Heart left ventricle (tissue), 13 donors: Measurements from ENCODE around the gene TAGLN2.

ENCODE experiments used
- POLR2A ChIP-seq, 2 donors: fragments of 450-650 bp; IDR thresholded peaks; one replicate each; pipeline ENCODE4 v1.6.1; 2017; ENCODE audit warnings: antibody characterized with exemption in 2 of 2, mild to moderate bottlenecking in 2 of 2, moderate library complexity in 2 of 2
- TF ChIP-seq, protein P1 (sequence below), 12 donors: fragments of 200-600 bp; sonication (generic) in 4 of 12; IDR thresholded peaks; one replicate each; pipeline versions ENCODE4 v1.5.0 to v1.8.0; 2018 to 2022; ENCODE audit warnings: antibody characterized with exemption in 12 of 12, mild to moderate bottlenecking in 5 of 12
- donor health status: ischemic (EF 13 %, LVEDD 7.1; RV severe dilation, severe dysfunction).
- donor health status: DM: no; HTN: yes; CAD: no.
- donor health status: DM: no; HTN: no; CAD: no.
- donor health status: ischemic (EF 25% LVEDD 6.9; RV normal size, moderate dysfunction).
- donor health status: ischemic (EF 25% LVEDD 5.7; RV mildly dilated, moderate dysfunction).
- donor health status: ischemic (EF 35%, LVEDD 5.7; RV mildly dilated, moderate dysfunction).
- donor health status: nonischemic (EF 11% LVEDD 7.7; RV severe dilation, severe dysfunction).
- donor health status: DM: yes; HTN: yes; CAD: no.
- donor health status: PGD.
- donor health status: ischemic (EF 29% LVEDD 5.4; RV normal size, mild dysfunction).
- donor health status: nonischemic (EF 23%, LVEDD 6.1; RV moderate dilation, normal function).

DNA sequence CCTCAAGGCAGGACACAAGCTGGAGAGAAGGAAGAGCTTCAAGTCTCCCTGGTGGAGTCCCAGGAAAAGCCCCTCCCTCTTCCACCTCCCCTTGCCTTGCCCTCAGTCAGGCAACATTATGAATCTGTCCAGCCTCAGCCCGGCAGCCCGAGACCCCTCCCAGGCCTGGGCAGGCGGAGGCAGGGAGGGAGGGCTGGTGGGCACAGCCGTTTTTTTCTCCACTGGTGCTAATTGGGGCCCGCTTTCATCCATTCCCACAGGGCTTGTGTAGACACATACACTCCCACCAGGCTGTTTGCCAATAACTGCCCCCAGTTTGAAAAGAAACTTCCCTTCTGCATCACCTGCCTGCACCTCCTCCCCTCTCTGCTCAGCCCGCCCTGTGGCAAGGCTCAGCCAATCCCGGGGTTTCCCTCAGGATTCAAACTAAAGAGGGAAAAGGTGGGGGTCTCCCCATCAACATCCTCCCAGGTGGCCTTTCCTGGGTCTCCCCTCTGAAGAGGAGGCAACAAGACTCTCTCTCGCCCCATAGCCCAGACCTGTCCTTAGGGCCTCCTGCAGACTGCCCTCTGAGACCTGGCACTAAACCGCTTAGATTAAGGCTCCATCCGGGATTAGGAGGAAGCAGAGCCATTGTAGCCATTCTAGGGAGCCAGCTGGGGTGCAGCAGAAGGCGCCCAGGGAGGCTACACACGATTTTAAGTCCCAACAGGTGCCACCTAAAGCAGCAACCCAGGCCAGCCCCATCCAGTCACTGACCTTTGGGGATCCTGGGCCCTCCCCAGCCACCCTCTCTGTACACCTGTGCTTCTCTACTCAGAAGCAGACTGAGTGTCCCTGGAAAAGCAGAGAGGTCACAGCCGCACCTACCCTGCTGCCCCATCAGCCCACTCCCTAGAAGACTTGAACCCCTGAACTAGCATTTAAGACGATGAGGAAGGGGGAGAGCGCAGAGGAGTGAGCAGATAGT is 16.6 kb upstream of the TAGLN2 start:
- TF ChIP-seq, protein P1, sequence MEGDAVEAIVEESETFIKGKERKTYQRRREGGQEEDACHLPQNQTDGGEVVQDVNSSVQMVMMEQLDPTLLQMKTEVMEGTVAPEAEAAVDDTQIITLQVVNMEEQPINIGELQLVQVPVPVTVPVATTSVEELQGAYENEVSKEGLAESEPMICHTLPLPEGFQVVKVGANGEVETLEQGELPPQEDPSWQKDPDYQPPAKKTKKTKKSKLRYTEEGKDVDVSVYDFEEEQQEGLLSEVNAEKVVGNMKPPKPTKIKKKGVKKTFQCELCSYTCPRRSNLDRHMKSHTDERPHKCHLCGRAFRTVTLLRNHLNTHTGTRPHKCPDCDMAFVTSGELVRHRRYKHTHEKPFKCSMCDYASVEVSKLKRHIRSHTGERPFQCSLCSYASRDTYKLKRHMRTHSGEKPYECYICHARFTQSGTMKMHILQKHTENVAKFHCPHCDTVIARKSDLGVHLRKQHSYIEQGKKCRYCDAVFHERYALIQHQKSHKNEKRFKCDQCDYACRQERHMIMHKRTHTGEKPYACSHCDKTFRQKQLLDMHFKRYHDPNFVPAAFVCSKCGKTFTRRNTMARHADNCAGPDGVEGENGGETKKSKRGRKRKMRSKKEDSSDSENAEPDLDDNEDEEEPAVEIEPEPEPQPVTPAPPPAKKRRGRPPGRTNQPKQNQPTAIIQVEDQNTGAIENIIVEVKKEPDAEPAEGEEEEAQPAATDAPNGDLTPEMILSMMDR (IDR thresholded peaks at IDR 0.05): no peak
- TF ChIP-seq POLR2A (IDR thresholded peaks at IDR 0.05): no peak
